K562 (cell line): ENCODE measurements around the gene NMUR1. TPM values are rescaled to one million over a fixed set of nuclear protein-coding genes. Genes with fewer than 3 reads are reported as not detected.
A peak's percentile ranks its signal among the peaks of the same experiment; 100 is the strongest.

Experiments used
- ATAC-seq: fragments of 200-7000 bp; cut with Tn5 transposase; 3 replicates; pipeline ENCODE4 v1.9.1; 2020; ENCODE audit warnings: moderate library complexity
- BruUV-seq: library from RNA; stranded (reverse); fragments of 400-500 nt; replicated peaks from 2 replicates; lab custom pipeline; 2021; lab: Mats Ljungman, UMichigan
- CTCF ChIA-PET: fragments of 300-600 bp; formaldehyde crosslinking; extraction: SDS; loops from one replicate; lab custom pipeline; 2021; ENCODE audit warnings: low intra/inter-chr PET ratio; lab: Yijun Ruan, JAX
- POLR2A ChIA-PET: fragments of 300-600, 350-650 bp; sonication (Branson Sonifier 250); formaldehyde crosslinking; extraction: SDS; loops from one replicate; lab custom pipeline; 2021; ENCODE audit warnings: antibody characterized with exemption, inconsistent platforms; lab: Yijun Ruan, JAX
- DNase-seq, 4 experiments: peaks; one replicate each; pipeline versions ENCODE4 v3.0.0 to v3.0.0-alpha.2; 2011 to 2018; ENCODE audit warnings: low spot score in 3 of 4, mixed read lengths in 3 of 4; ENCODE audit errors: extremely low read depth in 1 of 4
- FAIRE-seq: peaks from 2 replicates; lab custom pipeline; 2011; peaks lifted over from hg19 to GRCh38; lab: Jason Lieb, UNC
- H2AFZ ChIP-seq: 2 replicates; pipeline ENCODE4 v1.6.0; 2011; ENCODE audit warnings: low read depth, low read length, control low read depth, inconsistent platforms
- H3K27ac ChIP-seq: fragments of 200-600 bp; 3 replicates; pipeline ENCODE4 v1.8.0; 2011; ENCODE audit warnings: low read depth, mild to moderate bottlenecking, control low read depth, inconsistent platforms, low read length, moderate library complexity, mixed read lengths; ENCODE audit errors: extremely low read depth
- H3K27me3 ChIP-seq, 2 experiments: fragments of 300-600 bp in 1 of 2; 2 replicates in 1 of 2; 3 replicates in 1 of 2; pipeline versions ENCODE4 v1.6.0 to v1.8.0; 2011; ENCODE audit warnings: inconsistent platforms in 2 of 2, low read length in 2 of 2, mild to moderate bottlenecking in 1 of 2, mixed read lengths in 1 of 2, moderate library complexity in 1 of 2; ENCODE audit not compliant: control insufficient read depth in 2 of 2, insufficient read depth in 2 of 2
- H3K36me3 ChIP-seq: fragments of 300-600 bp; 3 replicates; pipeline ENCODE4 v1.8.0; 2011; ENCODE audit warnings: mild to moderate bottlenecking, low read length, inconsistent platforms; ENCODE audit not compliant: control insufficient read depth, insufficient read depth
- H3K4me1 ChIP-seq, 2 experiments: fragments of 200-600 bp in 1 of 2; replicated peaks in 1 of 2; 2 replicates in 1 of 2; 3 replicates in 1 of 2; pipeline versions ENCODE4 v1.5.1 to v1.8.0; 2011; ENCODE audit warnings: inconsistent platforms in 2 of 2, low read length in 2 of 2, mild to moderate bottlenecking in 1 of 2, mixed read lengths in 1 of 2, moderate library complexity in 1 of 2; ENCODE audit not compliant: control insufficient read depth in 2 of 2, insufficient read depth in 2 of 2
- H3K4me2 ChIP-seq: 2 replicates; pipeline ENCODE4 v1.6.1; 2011; ENCODE audit warnings: low read length, control low read depth, inconsistent platforms, mixed read lengths; ENCODE audit not compliant: insufficient read depth
- H3K4me3 ChIP-seq: fragments of 200-600 bp; sonication (generic), shearing (Covaris generic); 2 replicates; pipeline ENCODE4 v1.5.1; 2016; ENCODE audit warnings: control low read depth, inconsistent platforms
- H3K79me2 ChIP-seq: fragments of 200-600 bp; 3 replicates; pipeline ENCODE4 v1.8.0; 2011; ENCODE audit warnings: low read length, inconsistent platforms; ENCODE audit not compliant: control insufficient read depth, insufficient read depth
- H3K9ac ChIP-seq, 2 experiments: 2 replicates each; pipeline versions ENCODE4 v1.6.0 to v1.6.1; 2011; ENCODE audit warnings: low read depth in 2 of 2, low read length in 2 of 2, control low read depth in 1 of 2, inconsistent platforms in 1 of 2, mild to moderate bottlenecking in 1 of 2, mixed read lengths in 1 of 2; ENCODE audit not compliant: insufficient read depth in 1 of 2
- H3K9me1 ChIP-seq: one replicate; pipeline ENCODE4 v1.6.0; 2011; ENCODE audit warnings: inconsistent platforms, mild to moderate bottlenecking, low read length, moderate library complexity; ENCODE audit not compliant: control insufficient read depth, insufficient read depth
- H3K9me3 ChIP-seq: replicated peaks from 2 replicates; pipeline ENCODE4 v1.5.1; 2011; ENCODE audit warnings: low read depth, low read length, inconsistent platforms; ENCODE audit not compliant: control insufficient read depth, insufficient read depth
- H4K20me1 ChIP-seq: replicated peaks from 2 replicates; pipeline ENCODE4 v1.6.1; 2011; ENCODE audit warnings: low read length, inconsistent platforms, mixed read lengths; ENCODE audit not compliant: control insufficient read depth, insufficient read depth
- BRD9 ChIP-seq: fragments of 450-650 bp; IDR thresholded peaks from 2 replicates; pipeline ENCODE4 v1.6.1; 2018; ENCODE audit warnings: low read depth; ENCODE audit not compliant: partially characterized antibody
- CHD1 ChIP-seq: fragments of 200-600 bp; sonication (generic); IDR thresholded peaks from one replicate; pipeline ENCODE4 v1.6.1; 2012; ENCODE audit warnings: mild to moderate bottlenecking, moderate library complexity, low read length, inconsistent platforms
- DDX20 ChIP-seq: fragments of 450-650 bp; IDR thresholded peaks from 2 replicates; pipeline ENCODE4 v1.6.1; 2016; ENCODE audit warnings: missing genetic modification characterization, low read depth, mild to moderate bottlenecking, missing compliant biosample characterization, moderate library complexity
- GABPA ChIP-seq: fragments of 200-800 bp; sonication (Bioruptor generic); conservative IDR thresholded peaks from 2 replicates; pipeline ENCODE4 v1.6.1; 2016; ENCODE audit warnings: low read depth, missing genetic modification characterization, missing compliant biosample characterization
- GATA2 ChIP-seq: sonication (generic); formaldehyde crosslinking; IDR thresholded peaks from 2 replicates; pipeline ENCODE4 v1.4.0; 2020; ENCODE audit warnings: mild to moderate bottlenecking, missing genetic modification reagents
- KLF10 ChIP-seq: fragments of 250-450 bp; sonication (Bioruptor Pico); IDR thresholded peaks from 2 replicates; pipeline ENCODE4 v1.6.1; 2021; ENCODE audit warnings: matching md5 sums
- NFE2 ChIP-seq: IDR thresholded peaks from 2 replicates; pipeline ENCODE4 v1.6.1; 2014; ENCODE audit warnings: antibody characterized with exemption, low read depth
- NFIC ChIP-seq: fragments of 450-650 bp; IDR thresholded peaks from 2 replicates; pipeline ENCODE4 v1.6.1; 2017; ENCODE audit warnings: mild to moderate bottlenecking, inconsistent platforms
- PRPF4 ChIP-seq: fragments of 200-400 bp; formaldehyde crosslinking; IDR thresholded peaks from one replicate; pipeline ENCODE4 v1.6.1; 2017; ENCODE audit warnings: low read length, low read depth, mild to moderate bottlenecking; ENCODE audit not compliant: insufficient read depth, poor library complexity, severe bottlenecking
- RB1 ChIP-seq: fragments of 450-650 bp; IDR thresholded peaks from 2 replicates; pipeline ENCODE4 v1.6.1; 2017; ENCODE audit warnings: low read depth, mild to moderate bottlenecking
- SREBF2 ChIP-seq: sonication (generic); formaldehyde crosslinking; IDR thresholded peaks from 2 replicates; pipeline ENCODE4 v1.4.0; 2020; ENCODE audit warnings: mild to moderate bottlenecking, missing genetic modification reagents
- ZNF212 ChIP-seq: fragments of 450-650 bp; formaldehyde crosslinking; IDR thresholded peaks from 2 replicates; pipeline ENCODE4 v1.4.0; 2020; ENCODE audit warnings: mild to moderate bottlenecking
- WGBS: fragments of 100-300 bp; shearing (Covaris generic); methylation state at CpG from one replicate; pipeline ENCODE4 v1.1.6; 2016; ENCODE audit warnings: low coverage, mixed read lengths; ENCODE audit not compliant: insufficient coverage; ENCODE audit errors: missing lambda C conversion rate; 5-methylcytosine and 5-hydroxymethylcytosine counted together
- in situ Hi-C: fragments of 300-500 bp; cut with MboI; formaldehyde crosslinking; loops from 4 replicates; pipeline ENCODE4 v1.15.0; 2018; ENCODE audit warnings: inconsistent platforms, mixed read lengths
- intact Hi-C: fragments of 100-400 bp; cut with micrococcal nuclease; formaldehyde crosslinking; loops from 2 replicates; pipeline ENCODE4 v1.14.2; 2022
- polyA plus RNA-seq, 8 experiments: library from polyadenylated mRNA; depleted of rRNA in 4 of 8; stranded (reverse) in 5 of 8; unstranded in 3 of 8; fragments of >200 nt; fragmentation: Nextera tagmentation in 2 of 8; fragmentation: Illumina TruSeq in 1 of 8; extraction: Ambion mirVana in 2 of 8; extraction: Trizol in 1 of 8; gene quantifications; 2 replicates each; pipeline versions ENCODE4 v1.2.1 to v1.2.3, GENCODE V29; 2011 to 2014; ENCODE audit warnings: inconsistent platforms in 1 of 8, missing spikeins in 1 of 8
- total RNA-seq, 7 experiments: library from RNA; depleted of rRNA in 6 of 7; stranded (reverse); fragments of >200 nt in 6 of 7; fragmentation: Illumina TruSeq in 2 of 7; extraction: Trizol in 2 of 7; gene quantifications; 2 replicates each; pipeline versions ENCODE4 v1.2.1 to v1.2.3, GENCODE V29; 2011 to 2021; ENCODE audit warnings: low replicate concordance in 1 of 7
- TF ChIP-seq, protein P1 (sequence below): fragments of 250-450 bp; sonication (Bioruptor Pico); IDR thresholded peaks from 2 replicates; pipeline ENCODE4 v1.9.0; 2021; ENCODE audit warnings: mild to moderate bottlenecking, inconsistent platforms

Gene NMUR1
- total and polyA plus RNA-seq, 9 of the 15 experiments (the other 6 are each of a cell fraction or from before 2014, with no cell fraction given), result 0.01 to 0.27 (median 0.15) TPM

DNA sequence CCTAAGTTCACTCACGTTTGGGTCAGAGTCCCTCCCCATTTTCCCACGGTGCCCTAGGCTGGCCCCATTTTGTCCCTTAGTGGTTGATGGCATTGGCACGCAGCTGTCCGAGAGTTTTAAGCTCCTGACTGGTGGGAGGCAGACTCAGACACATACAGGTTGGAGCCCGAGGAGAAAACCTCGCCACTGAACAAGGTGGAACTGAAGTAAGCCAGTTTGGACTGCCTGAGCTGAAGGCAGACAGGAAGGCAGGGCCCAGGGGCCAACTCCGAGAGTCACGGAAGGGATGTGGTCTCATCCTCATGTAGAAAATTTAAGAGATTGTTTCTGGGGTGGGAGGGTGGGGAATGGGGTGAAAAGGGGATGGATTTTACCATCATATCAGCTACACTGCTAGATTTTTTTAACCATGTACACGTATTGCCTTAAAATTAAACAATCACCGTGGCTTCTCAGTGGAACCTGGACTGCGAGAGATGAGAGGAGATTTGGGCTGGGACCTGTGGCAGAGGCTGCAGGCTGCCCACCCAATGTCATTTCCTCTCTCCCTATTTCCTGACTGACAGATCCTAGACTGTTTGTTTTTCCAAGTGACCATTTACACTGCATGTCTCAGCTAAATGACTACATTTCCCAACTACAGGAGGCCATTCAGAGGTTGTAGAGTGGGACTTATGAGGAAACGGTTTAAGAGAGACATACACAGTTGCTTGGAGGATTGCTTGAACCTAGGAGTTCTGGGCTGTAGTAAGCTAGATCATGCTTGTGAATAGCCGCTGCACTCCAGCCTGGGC, 19.4 kb upstream of the NMUR1 start (continued):
- TF ChIP-seq GATA2 (CRISPR knock-in tag) (no peak), DDX20 (no peak), KLF10 (no peak), ZNF212 (CRISPR knock-in tag) (no peak), SREBF2 (CRISPR knock-in tag) (no peak)

DNA sequence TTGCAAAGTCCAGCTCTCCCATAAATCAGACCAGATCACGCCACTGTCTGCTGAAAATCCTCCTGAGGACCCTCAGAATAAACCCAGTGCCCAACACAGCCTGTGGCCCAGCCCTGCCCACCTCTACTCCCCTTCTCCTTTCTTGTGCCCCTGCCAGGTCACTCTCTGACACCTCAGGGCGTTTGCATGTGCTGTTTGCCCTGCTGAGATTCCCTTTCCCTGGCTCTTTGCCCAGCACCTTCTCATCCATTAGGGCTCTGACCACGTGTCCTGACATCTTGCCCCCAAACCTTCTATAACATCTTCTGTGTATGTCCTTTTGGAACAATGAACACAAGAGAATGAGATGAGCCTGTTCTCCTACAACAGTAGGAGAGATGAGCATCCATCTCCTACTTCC, 18.5 kb upstream of the NMUR1 start:
- no peak overlapping the region for H3K27ac ChIP-seq
- 0 out of 2 replicates have a peak, but pooled peaks have one; percentile 22 for TF ChIP-seq NFIC
- TF ChIP-seq, protein P1, sequence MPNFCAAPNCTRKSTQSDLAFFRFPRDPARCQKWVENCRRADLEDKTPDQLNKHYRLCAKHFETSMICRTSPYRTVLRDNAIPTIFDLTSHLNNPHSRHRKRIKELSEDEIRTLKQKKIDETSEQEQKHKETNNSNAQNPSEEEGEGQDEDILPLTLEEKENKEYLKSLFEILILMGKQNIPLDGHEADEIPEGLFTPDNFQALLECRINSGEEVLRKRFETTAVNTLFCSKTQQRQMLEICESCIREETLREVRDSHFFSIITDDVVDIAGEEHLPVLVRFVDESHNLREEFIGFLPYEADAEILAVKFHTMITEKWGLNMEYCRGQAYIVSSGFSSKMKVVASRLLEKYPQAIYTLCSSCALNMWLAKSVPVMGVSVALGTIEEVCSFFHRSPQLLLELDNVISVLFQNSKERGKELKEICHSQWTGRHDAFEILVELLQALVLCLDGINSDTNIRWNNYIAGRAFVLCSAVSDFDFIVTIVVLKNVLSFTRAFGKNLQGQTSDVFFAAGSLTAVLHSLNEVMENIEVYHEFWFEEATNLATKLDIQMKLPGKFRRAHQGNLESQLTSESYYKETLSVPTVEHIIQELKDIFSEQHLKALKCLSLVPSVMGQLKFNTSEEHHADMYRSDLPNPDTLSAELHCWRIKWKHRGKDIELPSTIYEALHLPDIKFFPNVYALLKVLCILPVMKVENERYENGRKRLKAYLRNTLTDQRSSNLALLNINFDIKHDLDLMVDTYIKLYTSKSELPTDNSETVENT (CRISPR knock-in tag), result no peak
- no peak for TF ChIP-seq RB1
- no peak for TF ChIP-seq CHD1
- TF ChIP-seq PRPF4, result no peak
- TF ChIP-seq BRD9, result no peak
- no peak for TF ChIP-seq GABPA (tag)
- no peak for TF ChIP-seq NFE2
- ChIA-PET POLR2A (interaction anchor here (0.6 kb wide), 1 partner anchor 347 kb away, joined by 4 read pairs; no protein-coding TSS in a partner anchor), CTCF (no interaction called here)
- no TSS peak for BruUV-seq
- intact Hi-C loops, result no loop called here
- no peak overlapping the region for H3K4me3 ChIP-seq
- no peak overlapping the region for H3K4me2 ChIP-seq
- no peaks in the 10 kb centered on the region for H3K79me2 ChIP-seq
- no peaks in the 10 kb centered on the region for H3K9me3 ChIP-seq
- H3K36me3 ChIP-seq, result no peaks in the 10 kb centered on the region
- peaks cover 0 to 11% of the 10 kb centered on the region in 2 experiments; a peak in 2 of 5 replicates for H3K27me3 ChIP-seq
- H3K9ac ChIP-seq, result no peak overlapping the region
- ATAC-seq, result no peak
- 10% methylated on average over 3 of the region's 3 CpGs for WGBS
- FAIRE-seq, result no peak
- H3K4me1 ChIP-seq, result peaks cover 4 to 5% of the 10 kb centered on the region in 2 experiments; a peak in 3 of 5 replicates
- no peaks in the 10 kb centered on the region for H4K20me1 ChIP-seq
- H2AFZ ChIP-seq, result no peak overlapping the region
- no peak for DNase-seq
- in situ Hi-C loops, result no loop called here
- H3K9me1 ChIP-seq, result no peaks in the 10 kb centered on the region
